GM13976 (cell line): Measurements from ENCODE around the gene ZNF322.

Experiments used
- DNase-seq: peaks from one replicate; pipeline ENCODE4 v3.0.0; 2012; ENCODE audit warnings: low spot score
- in situ Hi-C: fragments of 300-500 bp; cut with MboI; formaldehyde crosslinking; loops from one replicate; pipeline ENCODE4 v1.12.0; 2022; ENCODE audit warnings: low sequenced_read_pairs, mixed read lengths, inconsistent platforms; ENCODE audit not compliant: unreplicated experiment
- TF ChIP-seq, protein P1 (sequence below): IDR thresholded peaks from 2 replicates; pipeline ENCODE4 v1.5.1; 2012; ENCODE audit warnings: borderline replicate concordance, mild to moderate bottlenecking; ENCODE audit not compliant: insufficient read depth; ENCODE audit errors: extremely low read depth, missing control alignments, control extremely low read depth

The ZNF322 gene

DNA sequence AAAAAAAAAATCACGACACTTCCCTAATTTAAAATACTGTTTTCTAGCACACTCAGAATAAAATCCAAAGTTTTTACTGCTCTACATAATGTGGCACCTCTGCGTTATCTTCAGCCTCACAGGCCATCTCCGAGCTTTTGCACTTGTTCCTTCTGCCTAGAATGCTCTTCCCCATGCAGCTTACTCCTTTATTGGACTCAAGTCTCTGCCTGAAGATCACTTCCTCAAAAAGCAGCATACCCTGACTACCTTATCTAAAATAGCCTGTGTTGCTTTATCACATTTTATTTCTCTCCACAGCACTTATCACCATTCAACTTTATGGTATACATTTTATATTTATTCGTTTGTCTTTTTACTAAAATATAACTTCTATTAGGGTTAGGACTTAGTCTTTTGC, 2.3 kb downstream of the ZNF322 start:
- no peak for DNase-seq
- TF ChIP-seq, protein P1, sequence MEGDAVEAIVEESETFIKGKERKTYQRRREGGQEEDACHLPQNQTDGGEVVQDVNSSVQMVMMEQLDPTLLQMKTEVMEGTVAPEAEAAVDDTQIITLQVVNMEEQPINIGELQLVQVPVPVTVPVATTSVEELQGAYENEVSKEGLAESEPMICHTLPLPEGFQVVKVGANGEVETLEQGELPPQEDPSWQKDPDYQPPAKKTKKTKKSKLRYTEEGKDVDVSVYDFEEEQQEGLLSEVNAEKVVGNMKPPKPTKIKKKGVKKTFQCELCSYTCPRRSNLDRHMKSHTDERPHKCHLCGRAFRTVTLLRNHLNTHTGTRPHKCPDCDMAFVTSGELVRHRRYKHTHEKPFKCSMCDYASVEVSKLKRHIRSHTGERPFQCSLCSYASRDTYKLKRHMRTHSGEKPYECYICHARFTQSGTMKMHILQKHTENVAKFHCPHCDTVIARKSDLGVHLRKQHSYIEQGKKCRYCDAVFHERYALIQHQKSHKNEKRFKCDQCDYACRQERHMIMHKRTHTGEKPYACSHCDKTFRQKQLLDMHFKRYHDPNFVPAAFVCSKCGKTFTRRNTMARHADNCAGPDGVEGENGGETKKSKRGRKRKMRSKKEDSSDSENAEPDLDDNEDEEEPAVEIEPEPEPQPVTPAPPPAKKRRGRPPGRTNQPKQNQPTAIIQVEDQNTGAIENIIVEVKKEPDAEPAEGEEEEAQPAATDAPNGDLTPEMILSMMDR: no peak
- in situ Hi-C loops: no loop called here

DNA sequence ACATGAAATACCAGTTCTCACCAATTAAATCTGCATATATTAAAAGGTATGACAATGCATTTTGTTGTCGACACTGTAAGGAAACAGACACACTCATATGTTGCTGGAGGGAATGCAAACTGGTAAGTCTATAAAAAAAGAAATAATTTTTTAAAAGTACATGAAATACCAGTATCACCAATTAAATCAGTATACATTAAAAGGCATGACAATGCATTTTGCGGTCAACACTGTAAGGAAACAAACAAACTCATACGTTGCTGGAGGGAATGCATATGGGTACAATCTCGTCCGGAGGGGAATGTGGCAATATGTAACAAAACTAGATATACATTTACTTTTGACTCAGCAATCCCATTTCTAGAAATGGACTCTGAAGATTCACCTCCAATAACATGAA, 6.5 kb downstream of the ZNF322 start:
- TF ChIP-seq, protein P1: no peak
- in situ Hi-C loops: no loop called here
- DNase-seq: no peak

DNA sequence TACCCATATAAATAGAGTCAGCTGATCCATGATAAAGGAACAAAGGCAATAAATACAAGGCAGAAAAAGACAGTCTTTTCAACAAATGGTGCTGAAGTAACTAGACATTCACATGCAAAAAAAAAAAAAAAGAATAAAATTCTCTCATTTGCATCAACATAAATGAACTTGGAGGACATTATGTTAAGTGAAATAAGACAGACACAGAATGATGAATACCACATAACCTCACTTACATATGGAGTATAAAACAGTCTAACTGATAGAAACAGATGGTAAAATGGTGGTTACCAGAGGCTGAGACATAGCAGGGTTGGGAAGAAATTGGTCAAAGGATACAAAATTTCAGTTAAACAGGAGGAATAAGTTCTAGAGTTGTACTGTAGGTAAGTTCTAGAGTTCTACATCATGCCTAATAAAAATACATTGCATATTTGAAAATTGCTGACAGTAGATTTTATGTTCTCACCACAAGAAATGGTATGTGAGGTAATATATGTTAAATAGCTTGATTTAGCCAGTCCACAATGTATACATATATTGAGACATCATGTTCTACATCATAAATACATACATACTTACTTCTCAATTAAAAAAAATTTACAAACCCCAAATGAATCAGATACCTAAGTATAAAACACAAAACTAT, 8.3 kb downstream of the ZNF322 start:
- TF ChIP-seq, protein P1: no peak
- in situ Hi-C loops: no loop called here
- no peak for DNase-seq

DNA sequence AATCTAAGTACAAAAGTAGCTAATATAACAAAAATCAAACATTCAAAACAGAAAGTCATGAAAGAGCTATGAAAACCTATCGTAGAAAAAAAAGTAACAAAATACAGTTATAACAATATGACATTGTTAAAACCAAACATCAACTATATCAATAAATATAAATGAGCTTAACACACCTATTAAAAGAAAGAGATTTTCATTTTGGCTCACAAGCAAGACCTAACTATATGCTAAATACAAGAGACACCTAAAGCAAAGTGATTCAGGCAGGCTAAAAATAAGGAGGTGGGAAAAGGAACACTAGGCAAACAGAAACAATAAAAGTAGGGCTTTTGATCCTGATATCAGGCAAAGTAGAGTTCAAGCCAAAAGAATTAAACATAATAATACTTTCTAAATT, 13.5 kb downstream of the ZNF322 start:
- TF ChIP-seq, protein P1: no peak
- in situ Hi-C loops: no loop called here
- DNase-seq: no peak

DNA sequence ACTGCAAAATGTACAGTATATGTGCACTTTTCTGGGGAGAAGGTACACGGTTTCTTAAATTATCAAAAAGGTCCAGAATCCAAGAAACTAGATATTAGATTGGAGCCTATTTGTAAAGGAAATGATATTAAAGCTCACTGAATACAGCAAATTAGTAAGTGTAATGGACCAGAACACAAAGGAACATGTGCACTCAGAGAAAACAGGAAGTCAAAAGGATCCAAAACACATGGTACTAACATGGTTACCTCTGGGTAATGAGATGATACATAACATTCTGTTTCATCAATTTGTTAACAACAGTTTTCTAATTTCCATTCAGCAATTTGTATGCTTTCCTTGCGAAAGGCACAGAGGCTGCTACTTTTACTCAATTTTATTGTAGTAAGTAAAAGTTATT, 18.7 kb downstream of the ZNF322 start:
- DNase-seq: no peak
- TF ChIP-seq, protein P1: no peak
- in situ Hi-C loops: no loop called here

DNA sequence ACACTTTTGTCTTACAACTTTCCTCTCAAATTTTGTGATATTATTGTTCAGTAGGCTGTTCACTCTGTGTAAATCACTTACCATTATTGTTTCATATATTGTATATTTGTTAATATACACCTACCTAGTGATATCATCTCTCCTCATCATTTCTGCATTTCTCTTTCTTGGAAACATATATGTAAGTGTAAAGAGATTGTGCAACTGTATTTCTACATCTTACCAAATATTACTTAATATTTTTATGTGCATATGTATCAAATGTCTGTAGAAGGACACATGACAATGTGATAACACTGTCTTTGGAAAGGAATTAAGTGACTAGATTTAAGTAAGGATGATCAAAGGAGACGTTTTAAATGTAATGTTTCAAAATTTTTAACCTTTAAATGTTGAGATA, 30.2 kb downstream of the ZNF322 start:
- TF ChIP-seq, protein P1: no peak
- in situ Hi-C loops: no loop called here
- no peak for DNase-seq
